Pancreas (tissue), 10 donors: ENCODE results near the gene DDX24. TPM values are rescaled to one million over a fixed set of nuclear protein-coding genes. Genes with fewer than 3 reads are reported as not detected.

Source experiments
- ATAC-seq, 4 donors: fragments of 200-7000 bp; cut with Tn5 transposase; one replicate each; pipeline versions ENCODE4 v1.8.0 to v1.9.1; 2020; ENCODE audit warnings: mild to moderate bottlenecking in 4 of 4, moderate library complexity in 4 of 4
- DNase-seq, 6 donors: peaks; one replicate each; pipeline ENCODE4 v3.0.0-alpha.2; 2020
- FAIRE-seq: peaks from 2 replicates; lab custom pipeline; 2012; peaks lifted over from hg19 to GRCh38; lab: Jason Lieb, UNC
- H3K27ac ChIP-seq, 4 donors: fragments of 200-600 bp; sonication (generic); 1 replicate in 3 of 4; 2 replicates in 1 of 4; pipeline versions ENCODE4 v1.5.0 to v1.8.0; 2020
- H3K27me3 ChIP-seq, 4 donors: fragments of 200-600 bp; one replicate each; pipeline ENCODE4 v1.8.0; 2021
- H3K36me3 ChIP-seq, 3 donors: fragments of 200-600 bp; sonication (generic) in 1 of 3; one replicate each; pipeline versions ENCODE4 v1.5.0 to v1.8.0; 2020 to 2021
- H3K4me1 ChIP-seq, 3 donors: fragments of 200-600 bp; one replicate each; pipeline ENCODE4 v1.8.0; 2021
- H3K4me3 ChIP-seq, 4 donors: fragments of 200-600 bp; sonication (generic) in 2 of 4; one replicate each; pipeline versions ENCODE4 v1.5.0 to v1.8.0; 2020 to 2021
- H3K9me3 ChIP-seq, 4 donors: fragments of 200-600 bp; one replicate each; pipeline ENCODE4 v1.8.0; 2021
- CTCF ChIP-seq, 4 donors: fragments of 200-600 bp; sonication (generic) in 3 of 4; IDR thresholded peaks; one replicate each; pipeline versions ENCODE4 v1.5.0 to v1.8.0; 2021; ENCODE audit warnings: antibody characterized with exemption in 4 of 4
- WGBS, 2 donors: extraction: QIAGEN DNeasy Blood & Tissue Kit; methylation state at CpG; one replicate each; pipeline ENCODE4 v1.1.7; 2013; 5-methylcytosine and 5-hydroxymethylcytosine counted together
- intact Hi-C, 3 donors: fragments of 100-400 bp; cut with DNase I; formaldehyde crosslinking; loops; one replicate each; pipeline versions ENCODE4 v1.11.1 to v1.14.2; 2022
- polyA plus RNA-seq, 2 donors: library from polyadenylated mRNA; stranded (reverse); fragments of 200-250 nt; gene quantifications; one replicate each; pipeline ENCODE4 v1.2.3, GENCODE V29; 2013
- total RNA-seq, 6 donors: library from RNA; stranded (reverse); fragmentation: NEBNext Ultra II Directional in 4 of 6; extraction: Animal tissue kit (Norgen Biotek cat#: 25700) in 4 of 6; gene quantifications; one replicate each; pipeline versions ENCODE4 v1.2.1 to v1.2.4, GENCODE V29; 2021 to 2023
- donor health status: healthy with polysubstance abuse.
- donor health status: DM: no; HTN: no; CAD: no; lungs with moderate emphysema.
- donor health status: DM: no; HTN: no; CAD: no.
- donor health status: control.
- donor health status: control.
- donor health status: Bipolar disorder and iron deficiency.
- donor health status: DM: yes; HTN: yes; CAD: no.
- donor health status: DM: no; HTN: no; CAD: no.
- donor health status: DM: no; HTN: no; CAD: no.
- donor health status: DM: yes; HTN: yes; CAD: no.

Gene DDX24
- total and polyA plus RNA-seq, 8 donors = 55.9 to 111 (median 68.1) TPM

- FAIRE-seq = no peak
These were observed 71.2 kb downstream of the DDX24 start for GRCh38 chr14:94009767-94010166.

GRCh38 chr14:94008234-94008633 lies 72.8 kb downstream of the DDX24 start:
- intact Hi-C loops = no loop called here
- Histone ChIP-seq H3K4me1 (no peaks in the 10 kb centered on the region), H3K27me3 (no peaks in the 10 kb centered on the region), H3K4me3 (no peak overlapping the region), H3K9me3 (no peaks in the 10 kb centered on the region), H3K27ac (no peak overlapping the region), H3K36me3 (no peaks in the 10 kb centered on the region)
- DNase-seq (no peak), FAIRE-seq (no peak), ATAC-seq (no peak)
- 64 to 74% methylated on average over 3 of the region's 3 CpGs for WGBS, 2 donors
- no peak for TF ChIP-seq CTCF (IDR thresholded peaks at IDR 0.05)

More at GRCh38 chr14:94009767-94010166, 71.2 kb downstream of the DDX24 start:
- Histone ChIP-seq H3K4me3 (no peak overlapping the region), H3K27ac (no peak overlapping the region), H3K9me3 (no peaks in the 10 kb centered on the region), H3K4me1 (no peaks in the 10 kb centered on the region), H3K27me3 (no peaks in the 10 kb centered on the region), H3K36me3 (no peaks in the 10 kb centered on the region)
- WGBS, 2 donors = 23 to 54% methylated on average over 4 of the region's 4 CpGs
- intact Hi-C loops = no loop called here
- ATAC-seq = peak in 1 of 4 donors; percentile 56
- no peak for TF ChIP-seq CTCF (IDR thresholded peaks at IDR 0.05)
- DNase-seq = no peak

- Histone ChIP-seq H3K27ac (no peak overlapping the region), H3K27me3 (no peaks in the 10 kb centered on the region), H3K9me3 (no peaks in the 10 kb centered on the region), H3K4me3 (no peak overlapping the region), H3K36me3 (no peaks in the 10 kb centered on the region), H3K4me1 (no peaks in the 10 kb centered on the region)
- ATAC-seq (no peak), FAIRE-seq (no peak), DNase-seq (no peak)
- 41 to 55% methylated on average over 14 of the region's 14 CpGs for WGBS, 2 donors
- intact Hi-C loops = no loop called here
- no peak for TF ChIP-seq CTCF (IDR thresholded peaks at IDR 0.05)
These were observed 75.5 kb downstream of the DDX24 start for GRCh38 chr14:94005324-94006073.

GRCh38 chr14:94004015-94004414 lies 77.0 kb downstream of the DDX24 start:
- DNase-seq (no peak), ATAC-seq (no peak), FAIRE-seq (no peak)
- Histone ChIP-seq H3K27me3 (no peaks in the 10 kb centered on the region), H3K4me1 (no peaks in the 10 kb centered on the region), H3K27ac (no peak overlapping the region), H3K36me3 (no peaks in the 10 kb centered on the region), H3K9me3 (no peaks in the 10 kb centered on the region), H3K4me3 (no peak overlapping the region)
- TF ChIP-seq CTCF (IDR thresholded peaks at IDR 0.05) = no peak
- 48 to 64% methylated on average over 8 of the region's 8 CpGs for WGBS, 2 donors
- intact Hi-C loops = loop anchor here in 1 of 3 donors (5.0 kb wide), 1 partner anchor 67 kb away; no protein-coding TSS in a partner anchor

GRCh38 chr14:94003397-94003796 lies 77.6 kb downstream of the DDX24 start:
- H3K27me3 ChIP-seq = no peaks in the 10 kb centered on the region
- FAIRE-seq = no peak
- intact Hi-C loops = loop anchor here in 1 of 3 donors (5.0 kb wide), 1 partner anchor 66 kb away; no protein-coding TSS in a partner anchor
- no peak overlapping the region for H3K4me3 ChIP-seq
- ATAC-seq = no peak
- no peaks in the 10 kb centered on the region for H3K4me1 ChIP-seq
- TF ChIP-seq CTCF (IDR thresholded peaks at IDR 0.05) = no peak
- H3K27ac ChIP-seq = no peak overlapping the region
- no peaks in the 10 kb centered on the region for H3K36me3 ChIP-seq
- WGBS, 2 donors = 66 to 83% methylated on average over 4 of the region's 4 CpGs
- no peak for DNase-seq
- no peaks in the 10 kb centered on the region for H3K9me3 ChIP-seq
